Measurements from ENCODE around the gene UMODL1. TPM values are rescaled to one million over a fixed set of nuclear protein-coding genes. Genes with fewer than 3 reads are reported as not detected.

Gene UMODL1
- total and polyA plus RNA-seq, 10 of the 15 experiments (the other 5 are each of a cell fraction or from before 2014, with no cell fraction given), result 0.01 to 0.11 (median 0.03) TPM; not detected in 5

DNA sequence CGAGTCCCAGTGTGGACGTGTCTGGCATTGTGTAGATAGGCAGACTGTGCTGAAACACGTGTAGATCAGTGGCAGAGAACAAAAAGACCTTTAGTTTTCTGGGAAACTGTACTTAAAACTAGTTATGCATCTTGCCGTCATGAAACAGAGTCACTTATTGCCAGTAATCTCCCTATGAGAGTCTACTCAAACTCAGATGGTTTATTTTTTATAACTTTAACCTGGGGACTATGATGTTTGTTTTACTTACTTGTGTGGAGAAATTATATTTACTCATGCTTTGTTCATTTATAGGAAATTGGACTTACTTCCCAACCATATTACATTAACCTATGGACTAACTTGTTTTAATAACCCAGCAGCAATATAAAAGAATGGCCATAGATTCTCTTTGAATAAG lies 93.7 kb downstream of the UMODL1 start (continued):
- TF ChIP-seq POLR2AphosphoS5 (IDR thresholded peaks at IDR 0.05; ENCODE audit: low read length) (no peak), TCF7 (IDR thresholded peaks at IDR 0.05; ENCODE audit: borderline replicate concordance) (no peak)

GRCh38 chr21:42165901-42166300 lies 94.8 kb downstream of the UMODL1 start:
- H3K79me2 ChIP-seq (ENCODE audit: control insufficient read depth, insufficient read depth, low read length), result no peaks in the 10 kb centered on the region
- H3K4me3 ChIP-seq, result no peak overlapping the region
- no peak for DNase-seq (ENCODE audit: low read depth, low spot score)
- ATAC-seq, result no peak
- ChIA-PET CTCF (interaction anchor here (1.0 to 5.4 kb wide), 10 partner anchors 21 to 219 kb away, joined by 3 to 129 read pairs (median 8); no protein-coding TSS in a partner anchor), POLR2A (interaction anchor here (1.0 kb wide), 1 partner anchor 93 kb away, joined by 3 read pairs; no protein-coding TSS in a partner anchor), RAD21 (ENCODE audit: unreplicated experiment) (interaction anchor here (0.9 to 4.5 kb wide), 9 partner anchors 18 to 370 kb away, joined by 3 to 105 read pairs (median 3); no protein-coding TSS in a partner anchor), SMC1A (ENCODE audit: uncharacterized antibody, unreplicated experiment) (interaction anchor here (0.7 to 6.2 kb wide), 12 partner anchors 68 to 370 kb away, joined by 3 to 97 read pairs (median 4); no protein-coding TSS in a partner anchor)
- H2AFZ ChIP-seq (ENCODE audit: control insufficient read depth, low read depth, low read length), result no peak overlapping the region
- no peaks in the 10 kb centered on the region for H3K9me3 ChIP-seq (replicated peaks; ENCODE audit: control insufficient read depth, insufficient read depth, low read length)
- no peak overlapping the region for H3K4me2 ChIP-seq (ENCODE audit: control insufficient read depth, insufficient read depth)
- in situ Hi-C loops (cut with MboI), result no loop called here
- FAIRE-seq, result no peak
- no peak overlapping the region for H3K9ac ChIP-seq (ENCODE audit: control insufficient read depth, insufficient read depth, low read length)
- 0 out of 4 replicates have a peak, but pooled peaks cover 0 to 2% of the 10 kb centered on the region in 2 experiments for H3K27me3 ChIP-seq (replicated peaks in 1 of 2; ENCODE audit: control insufficient read depth in 2 of 2, insufficient read depth in 2 of 2, low read length in 1 of 2)
- H3K27ac ChIP-seq (ENCODE audit: control insufficient read depth, insufficient read depth), result no peak overlapping the region
- WGBS (ENCODE audit: insufficient coverage, insufficient replicate concordance, low lambda C conversion rate, missing lambda C conversion rate), result 67% methylated on average over 18 of the region's 18 CpGs
- no peaks in the 10 kb centered on the region for H3K4me1 ChIP-seq (ENCODE audit: control insufficient read depth, insufficient read depth, low read length)
- no peaks in the 10 kb centered on the region for H4K20me1 ChIP-seq (ENCODE audit: control insufficient read depth, insufficient read depth)
- BruUV-seq (replicated peaks), result no TSS peak
- H3K36me3 ChIP-seq (ENCODE audit: control insufficient read depth in 2 of 2, insufficient read depth in 2 of 2, low read length in 1 of 2), result no peaks in the 10 kb centered on the region
- intact Hi-C loops (cut with micrococcal nuclease; ENCODE audit: unreplicated experiment), result no loop called here
- no peak for TF ChIP-seq RB1 (IDR thresholded peaks at IDR 0.05; ENCODE audit: borderline replicate concordance)
- no peak for TF ChIP-seq ZNF592 (IDR thresholded peaks at IDR 0.05)
- no peak for TF ChIP-seq PKNOX1 (IDR thresholded peaks at IDR 0.05)
- TF ChIP-seq SP1 (IDR thresholded peaks at IDR 0.05; ENCODE audit: low read depth, low read length), result no peak
- TF ChIP-seq POU2F2 (IDR thresholded peaks at IDR 0.05; ENCODE audit: borderline replicate concordance, low read depth, low read length), result no peak
- TF ChIP-seq EGR1 (IDR thresholded peaks at IDR 0.05; ENCODE audit: borderline replicate concordance in 1 of 2, low read depth in 2 of 2, low read length in 2 of 2), result no peak
- no peak for TF ChIP-seq IKZF2 (IDR thresholded peaks at IDR 0.05)
- TF ChIP-seq CREB1 (IDR thresholded peaks at IDR 0.05; ENCODE audit: low read depth), result no peak
- no peak for TF ChIP-seq STAT3 (IDR thresholded peaks at IDR 0.05; ENCODE audit: low read depth, low read length)
- no peak for TF ChIP-seq FOS (IDR thresholded peaks at IDR 0.05; ENCODE audit: borderline replicate concordance, extremely low read depth, insufficient read length)
- TF ChIP-seq, protein P1, sequence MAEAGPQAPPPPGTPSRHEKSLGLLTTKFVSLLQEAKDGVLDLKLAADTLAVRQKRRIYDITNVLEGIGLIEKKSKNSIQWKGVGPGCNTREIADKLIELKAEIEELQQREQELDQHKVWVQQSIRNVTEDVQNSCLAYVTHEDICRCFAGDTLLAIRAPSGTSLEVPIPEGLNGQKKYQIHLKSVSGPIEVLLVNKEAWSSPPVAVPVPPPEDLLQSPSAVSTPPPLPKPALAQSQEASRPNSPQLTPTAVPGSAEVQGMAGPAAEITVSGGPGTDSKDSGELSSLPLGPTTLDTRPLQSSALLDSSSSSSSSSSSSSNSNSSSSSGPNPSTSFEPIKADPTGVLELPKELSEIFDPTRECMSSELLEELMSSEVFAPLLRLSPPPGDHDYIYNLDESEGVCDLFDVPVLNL (IDR thresholded peaks at IDR 0.05; ENCODE audit: low read depth, low read length), result no peak
- TF ChIP-seq YY1 (IDR thresholded peaks at IDR 0.05; ENCODE audit: low read depth, low read length), result no peak
- TF ChIP-seq TAF1 (IDR thresholded peaks at IDR 0.05; ENCODE audit: borderline replicate concordance, low read depth, low read length), result no peak
- TF ChIP-seq MEF2A (IDR thresholded peaks at IDR 0.05; ENCODE audit: insufficient read depth, low read depth, low read length), result no peak
- TF ChIP-seq BACH1 (IDR thresholded peaks at IDR 0.05; ENCODE audit: borderline replicate concordance), result no peak

Measured in GM12878 (cell line).